HG02571 (cell line): Measurements from ENCODE around the gene TMCC1.
A peak's percentile ranks its signal among the peaks of the same experiment; 100 is the strongest.
"Not testable (repeated sequence)": the region's sequence is repeated elsewhere in the genome, so short reads cannot be mapped to it uniquely, and the experiment has no call there.

ENCODE experiments used
- ATAC-seq: cut with Tn5 transposase; IDR thresholded peaks from one replicate; pipeline ENCODE4 v1.9.1; 2021; ENCODE audit warnings: mild to moderate bottlenecking, moderate library complexity; ENCODE audit not compliant: unreplicated experiment

TMCC1 gene

DNA sequence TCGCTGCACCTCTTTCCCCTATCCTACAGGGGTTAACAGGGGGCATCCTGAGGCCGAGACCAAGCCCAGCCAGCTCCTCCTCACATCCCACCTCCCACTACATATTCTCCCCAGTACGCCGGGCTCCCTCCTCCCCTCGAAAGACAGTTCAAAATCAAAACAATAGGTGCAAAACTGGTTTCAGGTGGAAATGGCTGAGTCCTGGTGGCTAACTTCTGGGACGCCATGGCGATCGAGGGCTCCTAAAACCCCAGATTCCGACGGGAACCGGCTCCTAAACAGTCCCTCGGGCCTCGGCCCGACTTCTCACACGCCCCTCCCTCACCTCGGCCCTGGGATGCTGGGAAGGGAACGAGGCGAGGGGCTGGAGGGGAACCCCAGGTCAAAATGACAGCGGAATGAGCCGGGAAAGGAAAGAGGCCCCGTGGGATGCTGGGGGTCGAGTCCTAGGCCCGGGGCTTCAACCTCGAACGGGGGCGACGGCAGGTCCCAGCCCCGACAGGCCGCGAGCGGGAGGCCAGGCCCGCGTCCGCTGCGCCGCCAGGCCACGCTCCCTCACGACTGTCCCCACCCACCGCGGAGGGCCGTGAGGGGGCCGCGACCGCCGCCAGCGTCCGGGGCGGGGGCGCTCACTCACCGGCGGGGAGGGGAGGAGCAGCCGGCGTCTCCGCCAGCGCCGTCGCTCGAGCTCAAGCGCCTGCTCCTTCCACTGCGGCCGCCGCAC lies 492 bp downstream of the TMCC1 start:
- ATAC-seq = peak; percentile 69

DNA sequence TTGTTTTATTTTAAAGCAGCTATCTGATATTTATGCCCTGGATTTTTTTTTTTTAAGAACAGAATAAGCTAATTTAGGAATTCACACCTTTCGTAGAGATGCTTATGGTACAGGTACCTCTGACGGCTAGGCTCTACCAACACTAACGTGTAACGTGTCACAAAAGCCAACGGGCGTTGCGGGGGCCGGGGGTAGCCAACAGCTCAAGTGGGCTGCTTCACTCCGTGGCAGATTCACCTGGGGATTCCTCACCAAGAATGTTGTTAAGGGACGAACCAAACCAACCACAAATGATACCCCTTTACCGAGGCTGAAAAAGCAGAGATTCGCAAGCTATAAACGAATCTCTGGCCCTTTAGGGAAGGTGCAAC lies 1.0 kb downstream of the TMCC1 start:
- ATAC-seq = no peak

DNA sequence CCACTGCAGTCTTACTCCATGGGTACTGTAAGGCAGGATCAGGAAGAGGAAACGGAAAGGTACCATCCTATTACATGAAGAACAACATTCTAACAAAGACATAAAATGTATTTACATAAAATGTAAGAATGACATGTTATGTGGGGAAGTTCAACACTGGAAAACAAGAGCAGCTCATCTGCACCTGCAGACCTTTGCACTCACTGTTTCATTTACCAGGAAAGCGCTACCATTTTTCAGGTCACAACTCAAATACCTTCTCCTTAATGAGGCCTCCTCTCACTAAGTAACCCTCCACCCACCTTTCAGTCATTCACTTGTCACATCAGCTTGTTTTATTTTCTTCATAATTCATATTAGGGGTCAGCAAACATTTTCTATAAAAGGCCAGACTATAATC lies 2.6 kb downstream of the TMCC1 start:
- no peak for ATAC-seq

DNA sequence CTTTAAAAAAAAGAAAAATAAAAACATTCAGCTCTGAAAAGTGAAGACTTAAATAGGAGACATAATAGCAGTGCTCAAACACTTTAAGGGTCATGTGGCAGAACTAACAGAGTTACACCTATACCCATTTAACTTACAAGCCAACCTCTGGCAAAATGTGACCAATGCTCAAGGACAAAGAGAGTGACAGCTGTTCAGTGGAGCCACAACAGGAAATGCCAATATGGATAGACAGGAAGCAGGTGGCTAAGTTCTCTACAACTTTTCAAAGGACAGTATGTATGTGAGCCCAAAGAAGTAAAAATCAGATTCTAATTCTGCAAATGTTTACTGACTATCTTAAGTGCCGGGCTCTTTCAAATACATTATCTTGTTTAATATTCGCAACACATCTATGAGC lies 3.4 kb downstream of the TMCC1 start:
- no peak for ATAC-seq

DNA sequence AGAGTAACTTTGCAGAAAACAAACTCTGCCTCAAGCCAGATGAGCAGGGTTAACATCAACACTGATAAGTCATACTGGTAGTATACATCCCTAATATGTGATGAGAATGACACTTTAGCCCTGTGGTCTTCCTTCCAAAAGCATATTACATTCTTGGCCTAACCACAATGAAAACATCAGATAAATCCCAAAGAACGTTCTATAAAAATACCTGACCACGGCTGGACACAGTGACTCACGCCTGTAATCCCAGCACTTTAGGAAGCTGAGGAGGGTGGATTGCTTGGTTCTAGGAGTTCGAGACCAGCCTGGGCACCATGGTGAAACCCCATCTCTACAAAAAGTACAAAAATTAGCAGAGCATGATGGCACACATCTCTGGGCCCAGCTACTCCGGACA lies 4.7 kb downstream of the TMCC1 start:
- ATAC-seq = no peak

DNA sequence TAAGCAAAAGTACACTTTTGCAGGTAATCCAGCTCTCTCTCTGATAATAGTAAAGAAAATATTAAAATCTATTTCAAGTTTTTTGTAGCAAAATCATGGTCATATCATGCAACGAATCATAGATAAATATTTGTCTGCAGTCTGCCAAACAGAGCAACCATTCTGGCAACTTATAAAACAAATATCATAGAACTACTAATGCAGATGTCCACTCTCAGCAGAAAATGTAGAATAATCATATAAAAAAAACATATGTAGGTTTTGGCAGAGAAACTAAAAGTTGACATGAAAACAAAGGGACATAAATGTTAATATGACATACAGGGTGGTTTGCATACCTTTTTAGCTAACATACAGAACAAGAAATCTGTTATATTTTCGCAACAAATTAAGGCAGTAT lies 12.2 kb downstream of the TMCC1 start:
- ATAC-seq = no peak

DNA sequence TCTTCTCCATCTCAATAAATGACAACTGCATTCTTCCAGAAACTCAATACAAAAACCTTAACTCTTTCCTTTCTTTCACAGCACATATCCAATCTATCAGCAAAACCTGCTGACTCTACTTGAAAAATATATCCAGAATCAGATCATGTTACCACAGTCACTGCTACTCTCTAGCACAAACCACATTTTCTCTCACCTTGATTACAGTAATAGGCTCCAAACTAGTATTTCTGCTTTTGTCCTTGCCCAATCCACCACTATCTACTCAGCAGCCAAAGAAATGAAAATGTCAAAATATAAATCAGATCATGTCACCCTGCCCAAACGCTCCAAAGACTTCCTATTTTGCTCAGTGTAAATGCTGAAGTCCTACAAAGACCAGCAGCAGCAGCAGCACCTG lies 15.2 kb downstream of the TMCC1 start:
- ATAC-seq = no peak

DNA sequence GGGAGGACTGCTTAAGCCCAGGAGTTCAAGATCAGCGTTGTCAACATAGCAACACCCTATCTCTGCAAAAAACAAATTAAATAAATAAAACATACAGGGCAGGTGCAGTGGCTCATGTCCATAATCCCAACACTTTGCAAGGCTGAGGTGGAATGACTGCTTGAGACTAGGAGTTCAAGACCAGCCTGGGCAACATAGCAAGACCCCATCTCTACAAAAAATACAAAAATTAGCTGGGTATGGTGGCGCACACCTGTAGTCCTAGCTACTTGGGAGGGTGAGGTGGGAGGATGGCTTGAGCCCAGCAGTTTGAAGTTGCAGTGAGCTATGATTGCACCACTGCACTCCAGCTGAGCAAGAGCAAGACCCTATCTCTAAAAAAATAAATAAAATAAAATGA lies 19.0 kb downstream of the TMCC1 start:
- not testable (repeated sequence) for ATAC-seq

DNA sequence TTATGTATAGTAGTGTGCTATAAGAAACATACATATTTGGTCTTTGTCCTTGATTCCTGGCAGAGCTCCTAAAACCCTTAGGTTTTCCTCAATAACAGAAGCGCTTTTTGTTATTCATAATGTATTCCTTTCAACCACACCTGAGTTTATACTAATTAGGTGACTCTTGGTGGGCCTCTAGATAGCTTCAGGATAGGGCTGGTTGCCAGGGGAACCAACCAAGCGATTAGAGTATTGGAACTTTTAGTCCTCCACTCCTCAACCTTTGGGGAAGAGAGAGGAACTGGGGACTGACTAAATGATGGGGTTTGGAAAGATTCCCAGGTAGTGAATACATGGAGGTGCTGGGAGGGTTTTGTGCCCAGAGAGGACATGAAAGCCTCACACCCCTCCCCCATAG lies 24.6 kb downstream of the TMCC1 start:
- ATAC-seq = no peak

DNA sequence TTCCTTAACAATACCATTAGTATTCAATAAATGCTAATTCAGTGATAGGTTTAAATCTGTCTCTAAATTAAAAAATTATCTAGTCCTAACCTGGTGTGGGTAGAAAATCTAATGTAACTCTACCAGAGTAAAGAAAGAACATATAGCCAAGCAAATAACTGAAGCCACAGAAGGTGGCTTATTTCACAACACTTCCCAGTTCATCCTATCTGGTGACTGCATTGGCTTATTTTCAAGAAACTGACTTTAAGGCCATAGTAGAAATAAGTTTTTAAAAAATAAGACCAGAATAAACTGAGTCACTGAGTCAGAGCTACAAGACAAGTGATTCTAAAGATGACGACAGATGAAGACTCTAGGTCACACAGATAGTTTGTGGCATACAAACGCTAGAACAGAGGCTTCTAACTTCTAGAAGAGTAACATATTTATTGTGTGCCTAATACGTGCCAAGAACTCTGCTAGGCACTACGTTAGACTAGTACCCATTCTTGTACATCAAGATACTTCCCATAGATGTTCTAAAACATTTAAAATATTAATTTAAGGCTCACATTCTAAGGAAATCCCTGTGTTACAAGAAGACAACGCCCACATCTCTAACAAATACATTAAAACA lies 25.9 kb downstream of the TMCC1 start:
- ATAC-seq = no peak

DNA sequence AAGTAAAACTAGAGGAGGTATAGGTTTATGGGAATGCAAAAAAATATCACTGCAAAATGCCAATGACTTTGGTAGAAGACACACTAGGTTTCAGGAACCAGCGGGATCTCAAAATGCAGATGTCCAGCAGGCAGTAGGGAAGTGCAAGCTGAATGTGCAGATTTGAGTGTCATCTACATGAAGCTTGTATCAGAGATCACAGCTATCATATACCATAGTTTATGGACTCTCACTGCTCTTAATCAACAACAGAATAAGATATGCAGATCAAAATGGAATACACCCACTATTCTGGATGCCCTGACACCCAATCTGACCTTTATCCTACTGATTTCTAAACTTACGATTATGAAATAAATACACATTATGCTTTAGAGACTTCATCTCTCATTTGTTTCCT lies 27.7 kb downstream of the TMCC1 start:
- no peak for ATAC-seq

DNA sequence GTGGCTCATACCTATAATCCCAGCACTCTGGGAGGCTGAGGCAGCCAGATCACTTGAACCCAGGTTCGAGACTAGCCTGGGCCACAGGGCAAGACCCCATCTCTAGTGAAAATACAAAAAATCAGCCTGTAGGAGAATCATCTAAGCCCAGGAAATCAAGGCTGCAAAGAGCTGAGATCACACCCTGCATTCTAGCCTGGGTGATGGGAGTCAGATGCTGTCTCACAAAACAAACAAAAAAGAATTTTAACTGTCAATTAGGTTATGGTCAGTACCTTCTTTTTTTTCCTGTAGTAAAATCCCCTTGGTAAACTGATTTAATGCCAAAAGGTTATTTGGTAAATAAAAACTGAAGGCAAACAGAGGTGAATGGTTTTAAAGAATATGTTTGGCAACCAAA lies 29.0 kb downstream of the TMCC1 start:
- ATAC-seq = no peak

DNA sequence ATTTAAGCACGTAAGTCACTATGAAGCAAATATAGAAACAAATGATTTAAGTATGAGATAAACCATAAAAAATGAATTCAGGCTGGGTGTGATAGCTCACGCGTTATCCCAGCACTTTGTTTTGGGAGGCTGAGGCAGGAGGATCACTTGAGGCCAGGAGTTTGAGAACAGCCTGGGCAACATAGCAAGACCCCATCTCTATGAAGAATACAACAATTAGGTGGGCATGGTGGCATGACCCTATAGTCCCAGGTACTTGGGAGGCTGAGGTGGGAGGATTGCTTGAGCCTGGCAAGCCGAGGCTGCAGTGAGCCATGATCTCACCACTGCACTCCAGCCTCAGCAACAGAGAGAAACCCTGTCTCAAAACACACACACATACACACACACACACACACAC lies 34.2 kb downstream of the TMCC1 start:
- no peak for ATAC-seq

DNA sequence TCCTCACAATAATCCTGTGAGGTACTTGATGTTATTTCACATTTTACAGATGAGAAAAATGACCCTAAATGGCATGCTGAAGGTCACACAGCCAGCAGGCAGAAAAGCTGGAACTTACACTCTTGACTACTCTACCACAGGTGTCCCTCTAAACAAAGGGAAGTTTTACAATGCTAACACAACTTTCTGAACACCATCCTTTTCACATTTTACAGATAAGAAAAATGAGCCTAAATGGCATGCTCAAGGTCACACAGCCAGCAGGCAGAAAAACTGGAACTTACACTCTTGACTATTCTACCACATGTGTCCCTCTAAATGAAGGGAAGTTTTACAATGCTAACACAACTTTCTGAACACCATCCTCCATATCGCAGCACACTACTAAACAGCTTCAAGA lies 35.6 kb downstream of the TMCC1 start:
- ATAC-seq = no peak

DNA sequence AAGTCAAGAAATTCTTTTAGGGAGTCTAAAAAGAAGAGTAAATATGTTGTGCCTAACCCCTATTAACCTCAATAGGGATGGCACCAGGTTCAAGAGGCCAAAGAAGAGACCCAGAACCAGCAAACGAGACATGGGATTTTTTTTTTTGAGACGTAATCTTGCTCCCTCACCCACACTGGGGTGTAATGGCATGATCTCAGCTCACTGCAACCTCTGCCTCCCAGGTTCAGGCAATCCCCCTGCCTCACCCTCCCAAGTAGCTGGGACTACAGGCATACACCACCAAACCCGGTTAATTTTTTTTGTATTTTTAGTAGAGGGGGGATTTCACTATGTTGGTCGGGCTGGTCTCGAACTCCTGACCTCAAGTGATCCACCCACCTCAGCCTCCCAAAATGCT lies 36.7 kb downstream of the TMCC1 start:
- ATAC-seq = not testable (repeated sequence)

DNA sequence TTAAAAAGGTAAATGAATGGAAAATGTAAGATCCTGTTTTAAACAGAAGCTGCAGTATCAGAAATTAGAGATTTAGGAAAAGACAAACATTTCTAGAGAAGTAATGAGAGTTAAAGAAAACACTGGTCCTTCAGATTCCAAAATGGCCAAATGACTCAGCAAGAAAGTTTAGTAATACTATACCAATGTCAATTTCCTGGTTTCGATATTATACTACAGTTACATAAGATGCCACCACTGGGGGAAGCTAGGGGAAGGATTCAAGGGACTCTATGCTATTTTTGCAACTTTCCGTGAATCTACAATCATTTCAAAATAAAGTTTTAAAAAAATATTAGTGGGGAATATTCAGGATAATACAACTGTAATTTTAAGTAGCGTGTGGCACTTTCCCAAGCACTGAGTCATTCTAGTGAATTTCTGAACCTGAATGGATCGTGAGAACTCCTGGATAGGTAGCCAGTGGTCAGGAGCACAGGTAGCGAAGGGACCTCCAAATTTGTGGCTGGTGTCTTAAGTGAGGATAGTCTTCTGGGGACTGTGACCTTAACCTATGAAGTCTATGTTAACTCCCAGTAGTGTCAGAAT lies 37.6 kb downstream of the TMCC1 start:
- no peak for ATAC-seq

DNA sequence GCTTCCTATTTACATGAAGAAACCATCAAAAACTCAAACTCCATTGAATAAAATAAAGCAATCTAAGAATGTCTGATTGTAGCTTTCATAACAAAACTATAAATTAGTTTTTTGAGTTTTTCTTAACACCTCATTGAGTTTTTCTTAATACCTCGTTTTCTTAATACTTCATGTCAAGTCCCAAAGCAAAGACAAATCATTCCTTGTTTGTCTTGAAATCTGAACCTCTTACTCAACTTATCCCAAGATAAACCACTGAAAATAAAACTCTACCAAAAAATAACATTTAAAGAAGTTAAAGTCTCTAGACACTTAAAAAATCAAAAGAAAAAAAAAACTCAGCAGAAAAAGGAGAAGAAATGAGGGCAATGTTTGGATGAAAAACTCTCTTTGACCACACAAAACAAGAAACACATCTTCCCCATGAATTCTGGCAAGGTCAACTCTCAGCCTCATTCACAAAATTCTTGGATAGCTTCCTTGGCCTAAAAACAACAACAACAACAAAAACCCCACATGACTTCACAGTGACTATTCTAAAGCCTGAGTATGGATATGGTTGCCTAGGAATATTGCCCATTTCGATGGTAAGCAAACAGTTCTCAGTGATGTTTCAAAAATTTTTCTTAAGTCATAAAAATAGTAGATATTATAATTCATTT lies 38.2 kb downstream of the TMCC1 start:
- no peak for ATAC-seq

DNA sequence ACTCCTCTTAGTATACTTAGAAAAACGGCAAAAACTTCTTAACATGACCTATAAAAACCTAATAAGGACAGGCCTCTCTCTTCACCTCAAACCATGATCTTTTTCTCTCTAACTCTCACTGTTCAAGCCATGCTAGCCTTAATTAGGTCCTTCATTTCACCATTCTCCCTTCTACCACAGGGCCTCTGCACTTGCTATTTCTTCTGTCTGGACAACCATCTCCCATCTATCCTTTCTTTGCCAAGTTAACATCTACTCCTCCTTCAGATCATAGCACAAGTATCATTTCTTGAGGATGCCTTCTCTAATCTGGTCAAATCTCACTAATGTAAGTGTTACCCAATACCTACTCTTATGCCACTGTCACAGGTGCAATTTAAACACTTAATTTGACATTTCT lies 39.1 kb downstream of the TMCC1 start:
- no peak for ATAC-seq

DNA sequence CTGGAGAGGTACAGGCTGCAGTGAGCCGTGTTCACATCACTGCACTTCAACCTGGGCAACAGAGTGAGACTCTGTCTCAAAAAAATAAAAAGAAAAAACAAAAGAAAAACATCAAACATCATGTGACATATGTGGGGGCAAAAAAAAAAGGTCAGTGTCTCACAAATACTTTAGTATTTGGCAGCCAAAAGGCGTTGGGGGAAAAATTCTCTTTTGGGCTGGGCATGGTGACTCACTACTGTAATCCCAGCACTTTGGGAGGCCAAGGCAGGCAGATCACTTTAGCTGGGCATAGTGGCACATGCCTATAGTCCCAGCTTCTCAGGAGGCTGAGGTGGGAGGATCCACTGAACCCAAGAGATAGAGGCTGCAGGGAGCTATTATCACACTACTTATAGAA lies 47.6 kb downstream of the TMCC1 start:
- ATAC-seq = no peak

DNA sequence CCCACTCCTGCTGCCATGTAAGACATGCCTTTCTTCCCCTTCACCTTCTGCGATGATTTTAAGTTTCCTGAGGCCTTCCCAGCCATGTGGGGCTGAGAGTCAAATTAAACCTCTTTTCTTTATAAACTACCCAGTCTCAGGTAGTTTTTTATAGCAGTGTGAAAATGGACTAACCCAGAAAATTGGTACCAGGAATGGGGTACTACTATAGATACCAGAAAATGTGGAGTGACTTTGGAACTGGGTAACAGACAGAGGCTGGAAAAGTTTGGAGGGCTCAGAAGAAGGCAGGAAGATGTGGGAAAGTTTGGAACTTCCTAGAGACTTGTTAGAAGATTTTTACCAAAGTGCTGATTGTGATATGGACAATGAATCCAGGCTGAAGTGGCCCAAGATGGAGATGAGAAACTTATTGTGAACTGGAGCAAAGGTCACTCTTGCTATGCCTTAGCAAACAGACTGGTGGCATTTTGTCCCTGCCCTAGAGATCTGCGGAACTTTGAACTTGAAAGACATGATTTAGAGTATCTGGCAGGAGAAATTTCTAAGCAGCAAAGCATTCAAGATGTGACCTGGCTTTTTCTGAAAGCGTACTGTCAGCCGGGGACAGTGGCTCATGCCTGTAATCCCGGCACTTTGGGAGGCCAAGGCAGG lies 52.7 kb downstream of the TMCC1 start:
- no peak for ATAC-seq

DNA sequence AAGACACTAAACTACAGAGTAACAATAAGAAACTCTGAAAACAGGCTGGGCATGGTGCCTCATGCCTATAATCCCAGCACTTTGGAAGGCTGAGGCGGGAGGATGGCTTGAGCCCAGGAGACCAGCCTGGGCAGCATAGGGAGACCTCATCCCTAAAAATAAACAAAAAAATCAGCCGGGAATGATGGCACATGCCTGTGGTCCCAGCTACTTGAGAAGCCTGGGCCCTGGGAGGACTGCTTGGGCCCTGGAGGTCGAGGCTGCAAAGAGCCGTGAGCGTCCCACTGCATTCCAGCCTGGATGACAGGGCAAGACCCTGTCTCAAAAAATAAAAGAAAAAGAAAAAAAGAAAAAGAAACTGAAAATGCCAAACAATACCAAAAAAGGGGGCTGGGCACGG lies 55.4 kb downstream of the TMCC1 start:
- ATAC-seq = no peak
